ENCODE measurements around the gene CYP27B1.
"Not testable (repeated sequence)": the region's sequence is repeated elsewhere in the genome, so short reads cannot be mapped to it uniquely, and the experiment has no call there.

Gene CYP27B1

GRCh38 chr12:57777367-57777766 is 10.5 kb upstream of the CYP27B1 start:
- Histone ChIP-seq H3K4me3 (IDR thresholded peaks at IDR 0.05; ENCODE audit: insufficient read depth, low read depth, low read length) (no peak overlapping the region), H3K27ac (no peak overlapping the region), H3K79me2 (ENCODE audit: insufficient read depth, low read depth) (0 out of 2 replicates have a peak, but pooled peaks cover 8% of the 10 kb centered on the region), H3K4me1 (ENCODE audit: low read depth, poor library complexity, severe bottlenecking) (peaks cover 20% of the 10 kb centered on the region), H3K4me2 (no peak overlapping the region), H3K36me3 (ENCODE audit: insufficient read depth) (no peaks in the 10 kb centered on the region), H3K27me3 (ENCODE audit: insufficient read depth, low read depth) (no peaks in the 10 kb centered on the region), H3K9ac (no peak overlapping the region), H4K20me1 (ENCODE audit: insufficient read depth) (no peaks in the 10 kb centered on the region), H2AFZ (ENCODE audit: low read depth) (no peak overlapping the region)
- TF ChIP-seq CTCF (conservative IDR thresholded peaks at IDR 0.05; ENCODE audit: low read depth, low read length): no peak

GRCh38 chr12:57776247-57776587 is 9.3 kb upstream of the CYP27B1 start:
- Histone ChIP-seq H3K4me2 (no peak overlapping the region), H3K4me1 (ENCODE audit: low read depth, poor library complexity, severe bottlenecking) (peaks cover 13% of the 10 kb centered on the region), H3K79me2 (ENCODE audit: insufficient read depth, low read depth) (0 out of 2 replicates have a peak, but pooled peaks cover 8% of the 10 kb centered on the region), H3K4me3 (IDR thresholded peaks at IDR 0.05; ENCODE audit: insufficient read depth, low read depth, low read length) (no peak overlapping the region), H3K27ac (no peak overlapping the region), H4K20me1 (ENCODE audit: insufficient read depth) (no peaks in the 10 kb centered on the region), H2AFZ (ENCODE audit: low read depth) (no peak overlapping the region), H3K36me3 (ENCODE audit: insufficient read depth) (no peaks in the 10 kb centered on the region), H3K9ac (no peak overlapping the region), H3K27me3 (ENCODE audit: insufficient read depth, low read depth) (no peaks in the 10 kb centered on the region)
- no peak; the same call in 1 of the 2 replicates for TF ChIP-seq CTCF (conservative IDR thresholded peaks at IDR 0.05; ENCODE audit: low read depth, low read length)

- peaks cover 11% of the 10 kb centered on the region; the same call in 1 of the 2 replicates for H3K79me2 ChIP-seq (ENCODE audit: insufficient read depth, low read depth)
- peaks cover 18% of the 10 kb centered on the region for H3K4me1 ChIP-seq (ENCODE audit: low read depth, poor library complexity, severe bottlenecking)
- no peaks in the 10 kb centered on the region for H3K36me3 ChIP-seq (ENCODE audit: insufficient read depth)
- no peak overlapping the region for H2AFZ ChIP-seq (ENCODE audit: low read depth)
- H3K27me3 ChIP-seq (ENCODE audit: insufficient read depth, low read depth): no peaks in the 10 kb centered on the region
- H3K27ac ChIP-seq: no peak overlapping the region
- H3K4me2 ChIP-seq: no peak overlapping the region
- no peaks in the 10 kb centered on the region for H4K20me1 ChIP-seq (ENCODE audit: insufficient read depth)
- TF ChIP-seq CTCF (conservative IDR thresholded peaks at IDR 0.05; ENCODE audit: low read depth, low read length): peak; percentile 51; the same call in 1 of the 2 replicates
- H3K4me3 ChIP-seq (IDR thresholded peaks at IDR 0.05; ENCODE audit: insufficient read depth, low read depth, low read length): no peak overlapping the region
- no peak overlapping the region for H3K9ac ChIP-seq
Observed at GRCh38 chr12:57775563-57776246, 8.8 kb upstream of the CYP27B1 start.

- Histone ChIP-seq H4K20me1 (ENCODE audit: insufficient read depth) (no peaks in the 10 kb centered on the region), H3K27me3 (ENCODE audit: insufficient read depth, low read depth) (no peaks in the 10 kb centered on the region), H3K27ac (no peak overlapping the region), H3K36me3 (ENCODE audit: insufficient read depth) (no peaks in the 10 kb centered on the region; the same call in 1 of the 2 replicates), H3K79me2 (ENCODE audit: insufficient read depth, low read depth) (peaks cover 16% of the 10 kb centered on the region; the same call in 1 of the 2 replicates), H3K4me2 (no peak overlapping the region), H3K4me3 (IDR thresholded peaks at IDR 0.05; ENCODE audit: insufficient read depth, low read depth, low read length) (no peak overlapping the region), H3K4me1 (ENCODE audit: low read depth, poor library complexity, severe bottlenecking) (peaks cover 22% of the 10 kb centered on the region), H3K9ac (no peak overlapping the region), H2AFZ (ENCODE audit: low read depth) (no peak overlapping the region)
- no peak for TF ChIP-seq CTCF (conservative IDR thresholded peaks at IDR 0.05; ENCODE audit: low read depth, low read length)
Observed at GRCh38 chr12:57775044-57775443, 8.2 kb upstream of the CYP27B1 start.

- not testable (repeated sequence) for H2AFZ ChIP-seq (ENCODE audit: low read depth); H3K4me2 ChIP-seq; H3K27me3 ChIP-seq (ENCODE audit: insufficient read depth, low read depth); H3K9ac ChIP-seq; H4K20me1 ChIP-seq (ENCODE audit: insufficient read depth); H3K4me3 ChIP-seq (IDR thresholded peaks at IDR 0.05; ENCODE audit: insufficient read depth, low read depth, low read length); H3K27ac ChIP-seq; H3K36me3 ChIP-seq (ENCODE audit: insufficient read depth)
- peaks cover 16% of the 10 kb centered on the region; the same call in 1 of the 2 replicates for H3K79me2 ChIP-seq (ENCODE audit: insufficient read depth, low read depth)
- H3K4me1 ChIP-seq (ENCODE audit: low read depth, poor library complexity, severe bottlenecking): peaks cover 22% of the 10 kb centered on the region
Observed at GRCh38 chr12:57774634-57775033, 7.8 kb upstream of the CYP27B1 start.
